Adrenal gland (tissue), 12 donors: Measurements from ENCODE around the gene HELZ2. TPM values are rescaled to one million over a fixed set of nuclear protein-coding genes. Genes with fewer than 3 reads are reported as not detected.

Experiments
- DNase-seq, 7 donors: peaks; one replicate each; pipeline ENCODE4 v3.0.0-alpha.2; 2019 to 2020
- H3K27ac ChIP-seq, 5 donors: fragments of 200-600 bp; sonication (generic) in 4 of 5; 1 replicate in 3 of 5; 2 replicates in 2 of 5; pipeline versions ENCODE4 v1.5.1 to v1.8.0; 2016 to 2020; ENCODE audit warnings: mild to moderate bottlenecking in 1 of 5
- H3K27me3 ChIP-seq: fragments of 200-600 bp; 2 replicates; pipeline ENCODE4 v1.8.0; 2021
- H3K36me3 ChIP-seq, 2 donors: fragments of 200-600 bp; replicated peaks in 1 of 2; 1 replicate in 1 of 2; 2 replicates in 1 of 2; pipeline versions ENCODE4 v1.5.1 to v1.8.0; 2018 to 2022
- H3K4me1 ChIP-seq, 2 donors: fragments of 200-600 bp; replicated peaks in 1 of 2; 1 replicate in 1 of 2; 2 replicates in 1 of 2; pipeline versions ENCODE4 v1.5.1 to v1.8.0; 2018 to 2021
- H3K4me3 ChIP-seq, 4 donors: fragments of 200-600 bp; sonication (generic) in 3 of 4; one replicate each; pipeline ENCODE4 v1.5.1; 2016 to 2018
- H3K9me3 ChIP-seq, 3 donors: fragments of 200-600 bp; sonication (generic) in 1 of 3; replicated peaks in 1 of 3; 1 replicate in 2 of 3; 2 replicates in 1 of 3; pipeline versions ENCODE4 v1.5.1 to v1.8.0; 2016 to 2021
- CTCF ChIP-seq, 6 experiments: fragments of 450-650 bp in 4 of 6; fragments of 200-600 bp in 2 of 6; sonication (generic) in 1 of 6; IDR thresholded peaks; 1 replicate in 5 of 6; 2 replicates in 1 of 6; pipeline versions ENCODE4 v1.5.1 to v1.8.0; 2016 to 2021; ENCODE audit warnings: antibody characterized with exemption in 6 of 6, mild to moderate bottlenecking in 2 of 6, moderate library complexity in 1 of 6
- POLR2A ChIP-seq, 2 donors: fragments of 450-650 bp; IDR thresholded peaks; one replicate each; pipeline ENCODE4 v1.6.1; 2017; ENCODE audit warnings: antibody characterized with exemption in 2 of 2, mild to moderate bottlenecking in 2 of 2, moderate library complexity in 1 of 2
- WGBS, 4 donors: extraction: QIAGEN DNeasy Blood & Tissue Kit in 2 of 4; methylation state at CpG; one replicate each; pipeline versions ENCODE4 v1.1.5 to v1.1.7; 2013 to 2017; 5-methylcytosine and 5-hydroxymethylcytosine counted together
- intact Hi-C, 2 donors: fragments of 100-400 bp; cut with DNase I; formaldehyde crosslinking; loops; one replicate each; pipeline versions ENCODE4 v1.14.1 to v1.15.0; 2022 to 2023
- polyA plus RNA-seq, 3 donors: library from polyadenylated mRNA; stranded (reverse); fragments of 200-250 nt in 2 of 3; fragments of 350-450 nt in 1 of 3; fragmentation: Illumina TruSeq in 1 of 3; extraction: RNeasy Lipid Tissue Mini Kit (QIAGEN cat#74804) in 1 of 3; gene quantifications; one replicate each; pipeline ENCODE4 v1.2.3, GENCODE V29; 2013 to 2014
- total RNA-seq, 9 donors: library from RNA; depleted of rRNA in 4 of 9; stranded (reverse); fragments of >200 nt in 4 of 9; fragments of 120-200 nt in 1 of 9; fragmentation: NEBNext Ultra II Directional in 1 of 9; extraction: Animal tissue kit (Norgen Biotek cat#: 25700) in 1 of 9; gene quantifications; one replicate each; pipeline versions ENCODE4 v1.1.0 to v1.2.4, GENCODE V29; 2013 to 2023
- donor health status: healthy with polysubstance abuse.
- donor health status: Bipolar disorder and iron deficiency.
- donor health status: DM: yes; HTN: yes; CAD: no.
- donor health status: DM: no; HTN: no; CAD: no.
- donor health status: DM: no; HTN: no; CAD: no.
- donor health status: DM: yes; HTN: yes; CAD: no.

The HELZ2 gene
- total and polyA plus RNA-seq, 12 donors: 3.7 to 54.4 (median 24.3) TPM

DNA sequence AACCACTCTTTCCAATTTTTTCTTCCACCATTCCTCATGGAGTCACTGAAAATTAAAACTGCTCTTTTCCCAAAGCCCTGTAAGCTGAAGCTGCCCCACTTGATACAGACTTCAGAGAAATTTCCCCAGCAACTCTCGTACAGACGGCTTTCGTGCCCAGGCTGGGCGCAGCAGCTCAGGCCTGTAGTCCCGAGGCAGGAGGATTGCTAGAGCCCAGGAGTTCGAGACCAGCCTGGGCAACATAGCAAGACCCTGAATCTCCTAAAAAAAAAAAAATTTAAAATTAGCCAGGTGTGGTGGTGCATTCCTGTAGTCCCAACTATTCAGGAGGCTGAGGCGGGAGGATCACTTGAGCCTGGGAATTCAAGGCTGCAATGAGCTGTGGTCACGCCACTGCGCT, 46.9 kb downstream of the HELZ2 start:
- Histone ChIP-seq H3K27me3 (no peaks in the 10 kb centered on the region), H3K4me1 (peaks cover 0 to 4% of the 10 kb centered on the region in 2 donors), H3K36me3 (no peaks in the 10 kb centered on the region), H3K27ac (no peak overlapping the region), H3K9me3 (no peaks in the 10 kb centered on the region), H3K4me3 (no peak overlapping the region)
- no peak for DNase-seq
- WGBS, 4 donors: 83 to 90% (median 86%) methylated on average over 9 of the region's 9 CpGs
- intact Hi-C loops: no loop called here
- TF ChIP-seq CTCF (IDR thresholded peaks at IDR 0.05): no peak
- TF ChIP-seq POLR2A (IDR thresholded peaks at IDR 0.05): no peak

DNA sequence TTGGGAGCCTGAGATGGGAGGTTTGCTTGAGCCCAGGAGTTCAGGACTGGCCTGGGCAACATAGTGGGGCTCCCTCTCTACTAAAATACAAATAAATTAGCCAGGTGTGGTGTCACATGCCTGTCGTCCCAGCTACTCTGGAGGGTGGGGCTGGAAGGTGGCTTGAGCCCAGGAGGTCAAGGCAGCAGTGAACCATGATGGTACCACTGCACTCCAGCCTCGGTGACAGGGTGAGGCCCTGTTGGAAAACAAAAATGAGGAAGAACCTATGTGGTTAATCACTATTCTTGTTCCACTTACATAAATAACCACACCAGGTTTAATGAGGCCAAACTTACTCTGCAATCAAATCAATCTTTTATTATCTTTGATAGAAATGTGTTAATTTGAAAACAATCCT, 48.1 kb downstream of the HELZ2 start:
- no peak for DNase-seq
- no peaks in the 10 kb centered on the region for H3K36me3 ChIP-seq
- no peaks in the 10 kb centered on the region for H3K9me3 ChIP-seq
- no peak for TF ChIP-seq CTCF (IDR thresholded peaks at IDR 0.05)
- no peak for TF ChIP-seq POLR2A (IDR thresholded peaks at IDR 0.05)
- no peak overlapping the region for H3K27ac ChIP-seq
- no peaks in the 10 kb centered on the region for H3K27me3 ChIP-seq
- H3K4me1 ChIP-seq: peaks cover 0 to 12% of the 10 kb centered on the region in 2 donors
- WGBS, 4 donors: 13 to 28% (median 24%) methylated on average over 2 of the region's 2 CpGs
- no peak overlapping the region for H3K4me3 ChIP-seq
- intact Hi-C loops: no loop called here

GRCh38 chr20:63525185-63525584, 48.9 kb downstream of the HELZ2 start:
- intact Hi-C loops: no loop called here
- H3K4me3 ChIP-seq: no peak overlapping the region

More at GRCh38 chr20:63525185-63525584, 48.9 kb downstream of the HELZ2 start:
- H3K27me3 ChIP-seq: no peaks in the 10 kb centered on the region
- H3K9me3 ChIP-seq: no peaks in the 10 kb centered on the region
- no peaks in the 10 kb centered on the region for H3K36me3 ChIP-seq
- 61 to 81% (median 76%) methylated on average over 3 of the region's 3 CpGs for WGBS, 4 donors
- TF ChIP-seq CTCF (IDR thresholded peaks at IDR 0.05): no peak
- TF ChIP-seq POLR2A (IDR thresholded peaks at IDR 0.05): no peak
- peaks cover 0 to 14% of the 10 kb centered on the region in 2 donors for H3K4me1 ChIP-seq
- no peak for DNase-seq
- H3K27ac ChIP-seq: no peak overlapping the region

Other genes starting within 250 kb of the HELZ2 start
- under 1 TPM in 4 of 9 donors, not detected in 5; 0.06 to 0.57 (median 0.28) TPM for gene CHRNA4, start 212.9 kb downstream of the HELZ2 start, total RNA-seq
- gene CHRNA4, start 212.9 kb downstream of the HELZ2 start, polyA plus RNA-seq: under 1 TPM; 0.20 to 0.32 (median 0.26) TPM
- 10 to 100 TPM in 2 of 9 donors, 1 to 10 TPM in 2, under 1 TPM in 2, not detected in 3; 0.69 to 19.0 (median 7.1) TPM for gene KCNQ2, start 101.6 kb downstream of the HELZ2 start, total RNA-seq
- gene KCNQ2, start 101.6 kb downstream of the HELZ2 start, polyA plus RNA-seq: 10 to 100 TPM; 10.3 to 81.6 (median 11.8) TPM
- gene EEF1A2, start 75.2 kb downstream of the HELZ2 start, total RNA-seq: 100 to 1,000 TPM in 5 of 9 donors, 10 to 100 TPM in 4; 59.5 to 407 (median 127) TPM
- 100 to 1,000 TPM in 2 of 3 donors, 10 to 100 TPM in 1; 76.8 to 159 (median 151) TPM for gene EEF1A2, start 75.2 kb downstream of the HELZ2 start, polyA plus RNA-seq
- 100 to 1,000 TPM in 3 of 9 donors, 10 to 100 TPM in 5, 1 to 10 TPM in 1; 7.4 to 193 (median 73.4) TPM for gene PPDPF, start 53.5 kb downstream of the HELZ2 start, total RNA-seq
- 100 to 1,000 TPM in 2 of 3 donors, 10 to 100 TPM in 1; 10.5 to 158 (median 139) TPM for gene PPDPF, start 53.5 kb downstream of the HELZ2 start, polyA plus RNA-seq
- under 1 TPM in 5 of 9 donors, not detected in 4; 0.19 to 0.41 (median 0.36) TPM for gene PTK6, start 36.9 kb downstream of the HELZ2 start, total RNA-seq
- under 1 TPM in 2 of 3 donors, not detected in 1; 0.27 to 0.72 TPM for gene PTK6, start 36.9 kb downstream of the HELZ2 start, polyA plus RNA-seq
- gene SRMS, start 26.5 kb downstream of the HELZ2 start, total RNA-seq: not detected
- not detected for gene SRMS, start 26.5 kb downstream of the HELZ2 start, polyA plus RNA-seq
- under 1 TPM in 6 of 9 donors, not detected in 3; 0.25 to 0.83 (median 0.43) TPM for gene FNDC11, start 20.1 kb downstream of the HELZ2 start, total RNA-seq
- under 1 TPM in 2 of 3 donors, not detected in 1; 0.20 to 0.64 TPM for gene FNDC11, start 20.1 kb downstream of the HELZ2 start, polyA plus RNA-seq
- 10 to 100 TPM in 6 of 9 donors, 1 to 10 TPM in 3; 5.7 to 18.2 (median 12.1) TPM for gene GMEB2, start 52.9 kb upstream of the HELZ2 start, total RNA-seq
- gene GMEB2, start 52.9 kb upstream of the HELZ2 start, polyA plus RNA-seq: 10 to 100 TPM in 2 of 3 donors, 1 to 10 TPM in 1; 4.2 to 13.9 (median 13.6) TPM
- gene STMN3, start 79.2 kb upstream of the HELZ2 start, total RNA-seq: 10 to 100 TPM; 29.2 to 85.0 (median 48.6) TPM
- gene STMN3, start 79.2 kb upstream of the HELZ2 start, polyA plus RNA-seq: 100 to 1,000 TPM in 1 of 3 donors, 10 to 100 TPM in 2; 34.5 to 109 (median 72.3) TPM
- gene RTEL1, start 84.1 kb upstream of the HELZ2 start, total RNA-seq: 100 to 1,000 TPM in 1 of 9 donors, 10 to 100 TPM in 8; 10.9 to 110 (median 32.1) TPM
- 100 to 1,000 TPM in 1 of 3 donors, 10 to 100 TPM in 1, 1 to 10 TPM in 1; 9.4 to 109 (median 70.8) TPM for gene RTEL1, start 84.1 kb upstream of the HELZ2 start, polyA plus RNA-seq
- 1 to 10 TPM in 6 of 9 donors, under 1 TPM in 1, not detected in 2; 0.78 to 6.7 (median 2.1) TPM for gene TNFRSF6B, start 122.4 kb upstream of the HELZ2 start, total RNA-seq
- 10 to 100 TPM in 2 of 3 donors, not detected in 1; 36.1 to 43.3 TPM for gene TNFRSF6B, start 122.4 kb upstream of the HELZ2 start, polyA plus RNA-seq
- gene ARFRP1, start 133.7 kb upstream of the HELZ2 start, total RNA-seq: 10 to 100 TPM; 31.7 to 63.8 (median 42.0) TPM
- 10 to 100 TPM; 18.8 to 75.9 (median 52.2) TPM for gene ARFRP1, start 133.7 kb upstream of the HELZ2 start, polyA plus RNA-seq
- gene ZGPAT, start 133.8 kb upstream of the HELZ2 start, total RNA-seq: 10 to 100 TPM; 20.9 to 56.2 (median 31.0) TPM
- gene ZGPAT, start 133.8 kb upstream of the HELZ2 start, polyA plus RNA-seq: 100 to 1,000 TPM in 1 of 3 donors, 10 to 100 TPM in 1, 1 to 10 TPM in 1; 4.4 to 120 (median 61.7) TPM
- gene LIME1, start 162.4 kb upstream of the HELZ2 start, total RNA-seq: 10 to 100 TPM in 4 of 9 donors, 1 to 10 TPM in 5; 1.6 to 32.2 (median 6.3) TPM
- 100 to 1,000 TPM in 1 of 3 donors, 10 to 100 TPM in 1, under 1 TPM in 1; 0.22 to 103 (median 45.0) TPM for gene LIME1, start 162.4 kb upstream of the HELZ2 start, polyA plus RNA-seq
- 100 to 1,000 TPM in 1 of 9 donors, 10 to 100 TPM in 8; 28.4 to 122 (median 46.7) TPM for gene SLC2A4RG, start 165.5 kb upstream of the HELZ2 start, total RNA-seq
- gene SLC2A4RG, start 165.5 kb upstream of the HELZ2 start, polyA plus RNA-seq: 100 to 1,000 TPM in 2 of 3 donors, 1 to 10 TPM in 1; 7.9 to 210 (median 150) TPM